Upper lobe of left lung (tissue), 4 donors: Measurements from ENCODE around the gene DIP2C.

Experiments
- POLR2A ChIP-seq, 4 donors: fragments of 450-650 bp; IDR thresholded peaks; one replicate each; pipeline ENCODE4 v1.5.1; 2016 to 2017; ENCODE audit warnings: antibody characterized with exemption in 4 of 4, mild to moderate bottlenecking in 2 of 4
- TF ChIP-seq, protein P1 (sequence below), 6 experiments: fragments of 450-650 bp in 4 of 6; fragments of 200-600 bp in 2 of 6; sonication (generic) in 2 of 6; IDR thresholded peaks; one replicate each; pipeline ENCODE4 v1.5.1; 2016 to 2019; ENCODE audit warnings: antibody characterized with exemption in 6 of 6

DNA sequence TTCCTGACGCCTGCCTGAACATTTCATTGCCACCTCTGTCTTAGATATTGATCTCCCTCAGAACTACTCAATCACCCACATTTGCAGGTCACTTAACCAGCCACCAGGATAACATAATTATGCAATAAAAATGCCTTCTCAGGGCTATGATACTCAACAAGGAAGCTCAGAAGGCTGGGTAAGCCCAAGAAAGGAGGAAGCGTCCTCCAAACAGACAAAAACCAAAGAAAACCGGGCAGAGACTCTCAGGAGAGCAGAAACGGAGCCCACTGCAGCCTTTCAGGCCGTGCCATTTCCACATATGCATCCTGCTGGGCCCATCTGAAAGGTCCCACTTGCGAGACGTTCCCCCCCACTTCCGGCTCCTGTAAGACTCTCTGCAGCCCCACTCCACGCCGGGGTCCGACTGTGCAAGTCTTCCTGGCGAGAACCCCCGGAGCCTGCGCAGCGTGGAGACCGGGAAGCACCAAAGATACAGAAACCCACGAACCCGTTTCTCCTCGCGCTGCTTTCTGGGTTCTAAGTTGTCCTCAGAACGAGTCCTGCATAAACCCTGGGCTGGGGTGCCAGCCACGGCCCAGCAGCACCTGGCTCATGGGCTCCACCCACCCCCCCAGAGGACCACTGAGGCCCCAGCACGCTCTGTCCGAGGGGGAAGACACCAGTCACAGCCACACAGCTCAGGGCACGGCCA lies 83.7 kb downstream of the DIP2C start:
- TF ChIP-seq, protein P1, sequence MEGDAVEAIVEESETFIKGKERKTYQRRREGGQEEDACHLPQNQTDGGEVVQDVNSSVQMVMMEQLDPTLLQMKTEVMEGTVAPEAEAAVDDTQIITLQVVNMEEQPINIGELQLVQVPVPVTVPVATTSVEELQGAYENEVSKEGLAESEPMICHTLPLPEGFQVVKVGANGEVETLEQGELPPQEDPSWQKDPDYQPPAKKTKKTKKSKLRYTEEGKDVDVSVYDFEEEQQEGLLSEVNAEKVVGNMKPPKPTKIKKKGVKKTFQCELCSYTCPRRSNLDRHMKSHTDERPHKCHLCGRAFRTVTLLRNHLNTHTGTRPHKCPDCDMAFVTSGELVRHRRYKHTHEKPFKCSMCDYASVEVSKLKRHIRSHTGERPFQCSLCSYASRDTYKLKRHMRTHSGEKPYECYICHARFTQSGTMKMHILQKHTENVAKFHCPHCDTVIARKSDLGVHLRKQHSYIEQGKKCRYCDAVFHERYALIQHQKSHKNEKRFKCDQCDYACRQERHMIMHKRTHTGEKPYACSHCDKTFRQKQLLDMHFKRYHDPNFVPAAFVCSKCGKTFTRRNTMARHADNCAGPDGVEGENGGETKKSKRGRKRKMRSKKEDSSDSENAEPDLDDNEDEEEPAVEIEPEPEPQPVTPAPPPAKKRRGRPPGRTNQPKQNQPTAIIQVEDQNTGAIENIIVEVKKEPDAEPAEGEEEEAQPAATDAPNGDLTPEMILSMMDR (IDR thresholded peaks at IDR 0.05): no peak
- no peak for TF ChIP-seq POLR2A (IDR thresholded peaks at IDR 0.05)
